H1 (cell line): Measurements from ENCODE around the gene F7. TPM values are rescaled to one million over a fixed set of nuclear protein-coding genes. Genes with fewer than 3 reads are reported as not detected.

Experiments
- CTCF ChIA-PET: fragments of 300-600 bp; sonication (Branson Sonifier 250); formaldehyde crosslinking; loops from one replicate; lab custom pipeline; 2021; ENCODE audit not compliant: partially characterized antibody; lab: Charles Lee
- POLR2A ChIA-PET: fragments of 300-600 bp; sonication (Branson Sonifier 250); formaldehyde crosslinking; loops from one replicate; lab custom pipeline; 2021; ENCODE audit warnings: inconsistent platforms; ENCODE audit not compliant: partially characterized antibody; lab: Charles Lee
- DNase-seq, 2 experiments: peaks; one replicate each; pipeline versions ENCODE4 v3.0.0 to v3.0.0-alpha.2; 2010 to 2022; ENCODE audit warnings: low spot score in 2 of 2, low read depth in 1 of 2, mixed read lengths in 1 of 2
- FAIRE-seq: peaks from 2 replicates; lab custom pipeline; 2011; peaks lifted over from hg19 to GRCh38; lab: Jason Lieb, UNC
- H2AFZ ChIP-seq: 2 replicates; pipeline ENCODE4 v1.8.1; 2012; ENCODE audit warnings: low read length, inconsistent platforms
- H2AK5ac ChIP-seq: 2 replicates; pipeline ENCODE4 v1.6.1; 2013; ENCODE audit warnings: low read depth, low read length
- H2BK120ac ChIP-seq: replicated peaks from 2 replicates; pipeline ENCODE3; 2013; ENCODE audit warnings: low read depth, low read length, inconsistent platforms
- H2BK12ac ChIP-seq: 2 replicates; pipeline ENCODE4 v1.6.1; 2013; ENCODE audit warnings: low read depth, low read length
- H2BK15ac ChIP-seq: 2 replicates; pipeline ENCODE4 v1.6.1; 2013; ENCODE audit warnings: low read length
- H2BK20ac ChIP-seq: 2 replicates; pipeline ENCODE4 v1.6.1; 2013; ENCODE audit warnings: low read length
- H2BK5ac ChIP-seq: 2 replicates; pipeline ENCODE4 v1.6.1; 2013; ENCODE audit warnings: low read depth, low read length
- H3K14ac ChIP-seq: 2 replicates; pipeline ENCODE4 v1.6.1; 2013; ENCODE audit warnings: inconsistent platforms; ENCODE audit not compliant: insufficient read length
- H3K18ac ChIP-seq: 2 replicates; pipeline ENCODE4 v1.6.1; 2013; ENCODE audit warnings: low read length; ENCODE audit errors: extremely low read depth
- H3K23ac ChIP-seq: 2 replicates; pipeline ENCODE4 v1.6.1; 2013; ENCODE audit warnings: inconsistent platforms; ENCODE audit not compliant: insufficient read length
- H3K23me2 ChIP-seq: 2 replicates; pipeline ENCODE4 v1.6.1; 2013; ENCODE audit warnings: low read depth, low read length
- H3K27ac ChIP-seq: 2 replicates; pipeline ENCODE4 v1.6.1; 2011; ENCODE audit warnings: low read depth, low read length, inconsistent platforms
- H3K27me3 ChIP-seq, 4 experiments: replicated peaks in 1 of 4; 1 replicate in 1 of 4; 2 replicates in 3 of 4; pipeline versions ENCODE4 v1.6.1 to v1.8.1; 2011 to 2013; ENCODE audit warnings: low read length in 3 of 4, mild to moderate bottlenecking in 3 of 4, inconsistent platforms in 2 of 4, mixed read lengths in 2 of 4, moderate library complexity in 1 of 4; ENCODE audit not compliant: control insufficient read depth in 3 of 4, insufficient read depth in 3 of 4; ENCODE audit errors: extremely low read depth in 1 of 4
- H3K36me3 ChIP-seq, 4 experiments: 2 replicates each; pipeline versions ENCODE4 v1.6.1 to v1.8.1; 2011 to 2013; ENCODE audit warnings: mild to moderate bottlenecking in 4 of 4, low read length in 3 of 4, moderate library complexity in 2 of 4, control low read depth in 1 of 4, inconsistent platforms in 1 of 4; ENCODE audit not compliant: insufficient read depth in 4 of 4, control insufficient read depth in 2 of 4
- H3K4ac ChIP-seq: replicated peaks from 2 replicates; pipeline ENCODE3; 2013; ENCODE audit warnings: low read length, low read depth, mixed read lengths, inconsistent platforms; ENCODE audit not compliant: insufficient read length
- H3K4me1 ChIP-seq, 4 experiments: replicated peaks in 1 of 4; 1 replicate in 1 of 4; 2 replicates in 3 of 4; pipeline versions ENCODE4 v1.6.1 to v1.8.1; 2011 to 2013; ENCODE audit warnings: low read length in 3 of 4, inconsistent platforms in 2 of 4, mixed read lengths in 1 of 4; ENCODE audit not compliant: insufficient read depth in 4 of 4, control insufficient read depth in 3 of 4
- H3K4me2 ChIP-seq, 2 experiments: 2 replicates each; pipeline versions ENCODE4 v1.6.1 to v1.8.1; 2011 to 2013; ENCODE audit warnings: low read depth in 2 of 2, low read length in 2 of 2, control low read depth in 1 of 2, inconsistent platforms in 1 of 2, mild to moderate bottlenecking in 1 of 2; ENCODE audit not compliant: insufficient read depth in 1 of 2
- H3K4me3 ChIP-seq, 4 experiments: fragments of 200-600, 300-600 bp in 1 of 4; sonication (generic), shearing (Covaris generic), sonication (Bioruptor Twin) in 1 of 4; 2 replicates each; pipeline versions ENCODE4 v1.5.1 to v1.8.1; 2011 to 2016; ENCODE audit warnings: low read length in 4 of 4, low read depth in 3 of 4, control low read depth in 2 of 4, inconsistent platforms in 2 of 4, mild to moderate bottlenecking in 2 of 4, mixed read lengths in 1 of 4, moderate library complexity in 1 of 4; ENCODE audit not compliant: insufficient read depth in 2 of 4; ENCODE audit errors: extremely low read depth in 1 of 4
- H3K56ac ChIP-seq: replicated peaks from 2 replicates; pipeline ENCODE3; 2013; ENCODE audit warnings: low read depth, mild to moderate bottlenecking, mixed read lengths, low read length, inconsistent platforms; ENCODE audit not compliant: insufficient read length
- H3K79me1 ChIP-seq: 2 replicates; pipeline ENCODE4 v1.6.1; 2013; ENCODE audit warnings: low read depth, low read length, control low read depth
- H3K79me2 ChIP-seq, 2 experiments: 2 replicates each; pipeline versions ENCODE4 v1.6.1 to v1.8.1; 2012 to 2013; ENCODE audit warnings: low read length in 2 of 2, mild to moderate bottlenecking in 2 of 2, inconsistent platforms in 1 of 2; ENCODE audit not compliant: insufficient read depth in 2 of 2, control insufficient read depth in 1 of 2
- H3K9ac ChIP-seq, 4 experiments: replicated peaks in 1 of 4; 1 replicate in 1 of 4; 2 replicates in 3 of 4; pipeline versions ENCODE4 v1.6.1 to v1.8.1; 2011 to 2013; ENCODE audit warnings: low read depth in 3 of 4, low read length in 3 of 4, control low read depth in 2 of 4, mild to moderate bottlenecking in 2 of 4, moderate library complexity in 2 of 4, inconsistent platforms in 1 of 4; ENCODE audit errors: extremely low read depth in 1 of 4
- H3K9me3 ChIP-seq, 2 experiments: 2 replicates each; pipeline versions ENCODE4 v1.6.1 to v1.8.1; 2012 to 2013; ENCODE audit warnings: mild to moderate bottlenecking in 2 of 2, moderate library complexity in 2 of 2, control low read depth in 1 of 2, inconsistent platforms in 1 of 2, low read depth in 1 of 2, low read length in 1 of 2, mixed read lengths in 1 of 2; ENCODE audit not compliant: insufficient read depth in 2 of 2
- H4K20me1 ChIP-seq, 2 experiments: replicated peaks in 1 of 2; 2 replicates each; pipeline versions ENCODE3 to v1.8.1; 2011 to 2013; ENCODE audit warnings: inconsistent platforms in 2 of 2, low read length in 2 of 2, mild to moderate bottlenecking in 1 of 2; ENCODE audit not compliant: insufficient read depth in 2 of 2, control insufficient read depth in 1 of 2
- H4K5ac ChIP-seq: 2 replicates; pipeline ENCODE4 v1.6.1; 2013; ENCODE audit warnings: low read length, low read depth, mixed read lengths, inconsistent platforms; ENCODE audit not compliant: insufficient read length
- H4K8ac ChIP-seq: 2 replicates; pipeline ENCODE4 v1.8.0; 2013; ENCODE audit warnings: mild to moderate bottlenecking, moderate library complexity, low read length, inconsistent platforms; ENCODE audit not compliant: insufficient read depth; ENCODE audit errors: extremely low read depth
- H4K91ac ChIP-seq: replicated peaks from 2 replicates; pipeline ENCODE3; 2013; ENCODE audit warnings: low read length, mixed read lengths, inconsistent platforms; ENCODE audit not compliant: insufficient read length
- BCL11A ChIP-seq, 2 experiments: IDR thresholded peaks; one replicate each; pipeline ENCODE4 v1.6.1; 2011; ENCODE audit warnings: low read depth in 2 of 2, low read length in 2 of 2, mild to moderate bottlenecking in 2 of 2
- BRCA1 ChIP-seq: IDR thresholded peaks from 2 replicates; pipeline ENCODE4 v1.6.1; 2012; ENCODE audit warnings: low read depth, low read length, improper control_type of control experiment
- POLR2AphosphoS5 ChIP-seq: IDR thresholded peaks from 2 replicates; pipeline ENCODE4 v1.6.1; 2011; ENCODE audit warnings: low read depth, low read length
- POU5F1 ChIP-seq: IDR thresholded peaks from 2 replicates; pipeline ENCODE4 v1.6.1; 2011; ENCODE audit warnings: low read depth, mild to moderate bottlenecking, low read length, moderate library complexity
- RAD21 ChIP-seq, 2 experiments: IDR thresholded peaks in 1 of 2; conservative IDR thresholded peaks in 1 of 2; 2 replicates each; pipeline ENCODE4 v1.6.1; 2011; ENCODE audit warnings: low read depth in 2 of 2, low read length in 2 of 2, improper control_type of control experiment in 1 of 2, inconsistent platforms in 1 of 2, mild to moderate bottlenecking in 1 of 2, moderate library complexity in 1 of 2
- RXRA ChIP-seq: IDR thresholded peaks from 2 replicates; pipeline ENCODE4 v1.6.1; 2011; ENCODE audit warnings: low read depth, mild to moderate bottlenecking, low read length, moderate library complexity; ENCODE audit not compliant: insufficient read depth
- SAP30 ChIP-seq: fragments of 300-600 bp; sonication (generic); IDR thresholded peaks from 2 replicates; pipeline ENCODE4 v1.7.1; 2012; ENCODE audit warnings: low read length, moderate library complexity, mild to moderate bottlenecking, inconsistent platforms; ENCODE audit not compliant: insufficient read depth, insufficient replicate concordance
- SIN3A ChIP-seq, 2 experiments: IDR thresholded peaks in 1 of 2; conservative IDR thresholded peaks in 1 of 2; 2 replicates each; pipeline ENCODE4 v1.6.1; 2011 to 2012; ENCODE audit warnings: low read length in 2 of 2, improper control_type of control experiment in 1 of 2, low read depth in 1 of 2, mild to moderate bottlenecking in 1 of 2
- TEAD4 ChIP-seq: IDR thresholded peaks from 2 replicates; pipeline ENCODE4 v1.6.1; 2012; ENCODE audit warnings: low read depth, low read length, inconsistent platforms, mixed read lengths
- WGBS, 2 experiments: shearing (Covaris generic) in 1 of 2; methylation state at CpG; one replicate each; pipeline versions ENCODE4 v1.1.6 to v1.1.7; 2013 to 2015; ENCODE audit warnings: low lambda C conversion rate in 2 of 2, mixed read lengths in 2 of 2, inconsistent platforms in 1 of 2, low coverage in 1 of 2, missing lambda C conversion rate in 1 of 2; ENCODE audit not compliant: insufficient replicate concordance in 2 of 2, insufficient coverage in 1 of 2, insufficient read length in 1 of 2; ENCODE audit errors: extremely low coverage in 1 of 2, missing lambda C conversion rate in 1 of 2; 5-methylcytosine and 5-hydroxymethylcytosine counted together
- polyA plus RNA-seq, 7 experiments: library from polyadenylated mRNA; depleted of rRNA in 3 of 7; stranded (reverse) in 5 of 7; unstranded in 2 of 7; fragments of >200 nt in 5 of 7; fragments of 200-250 nt in 2 of 7; gene quantifications; 1 replicate in 5 of 7; 2 replicates in 1 of 7; 4 replicates in 1 of 7; pipeline versions ENCODE4 v1.2.1 to v1.2.3, GENCODE V29; 2011 to 2013; ENCODE audit warnings: missing spikeins in 2 of 7, mixed read lengths in 2 of 7
- total RNA-seq: library from RNA; stranded (reverse); fragmentation: NEBNext Ultra II Directional; extraction: Animal tissue kit (Norgen Biotek cat#: 25700); gene quantifications from 2 replicates; pipeline ENCODE4 v1.2.1, GENCODE V29; 2021
- TF ChIP-seq, protein P1 (sequence below): IDR thresholded peaks from 2 replicates; pipeline ENCODE4 v1.6.1; 2012; ENCODE audit warnings: inconsistent platforms
- TF ChIP-seq, protein P2 (sequence below): IDR thresholded peaks from 2 replicates; pipeline ENCODE4 v1.6.1; 2012; ENCODE audit warnings: low read length, inconsistent platforms

The F7 gene
- total and polyA plus RNA-seq, 2 of the 8 experiments (the other 6 are each of a cell fraction or from before 2014, with no cell fraction given): 0.43 to 0.98 TPM

DNA sequence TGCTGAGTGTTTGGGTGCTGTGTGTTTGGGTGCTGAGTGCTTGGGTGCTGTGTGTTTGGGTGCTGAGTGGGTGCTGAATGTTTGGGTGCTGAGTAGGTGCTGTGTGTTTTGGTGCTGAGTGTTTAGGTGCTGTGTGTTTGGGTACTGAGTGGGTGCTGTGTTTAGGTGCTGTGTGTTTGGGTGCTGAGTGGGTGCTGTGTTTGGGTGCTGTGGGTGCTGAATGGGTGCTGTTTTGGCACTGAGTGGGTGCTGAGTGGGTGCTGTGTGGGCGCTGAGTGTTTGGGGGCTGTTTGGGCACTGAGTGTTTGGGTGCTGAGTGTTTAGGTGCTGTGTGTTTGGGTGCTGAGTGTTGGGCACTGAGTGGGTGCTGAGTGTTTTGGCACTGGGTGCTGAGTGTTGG is 48.5 kb upstream of the F7 start:
- Histone ChIP-seq H4K8ac (no peak overlapping the region), H3K4me3 (no peak overlapping the region), H2BK120ac (no peak overlapping the region), H3K23ac (no peak overlapping the region), H3K27me3 (no peaks in the 10 kb centered on the region), H3K79me2 (no peaks in the 10 kb centered on the region), H4K5ac (no peak overlapping the region), H4K91ac (no peak overlapping the region), H3K27ac (no peak overlapping the region), H2BK5ac (no peak overlapping the region), H3K4me1 (peaks cover 0 to 6% (median 2%) of the 10 kb centered on the region in 4 experiments; a peak in 2 of 7 replicates), H3K9ac (no peak overlapping the region), H3K9me3 (peaks cover 0 to 8% of the 10 kb centered on the region in 2 experiments; a peak in 1 of 4 replicates), H2BK20ac (no peak overlapping the region), H2BK15ac (no peak overlapping the region), H3K4ac (no peak overlapping the region), H3K14ac (no peak overlapping the region), H3K23me2 (peaks cover 15% of the 10 kb centered on the region; the same call in 1 of the 2 replicates), H3K79me1 (no peaks in the 10 kb centered on the region), H4K20me1 (peaks cover 0 to 6% of the 10 kb centered on the region in 2 experiments), H3K18ac (no peak overlapping the region), H2AFZ (no peak overlapping the region), H3K4me2 (no peak overlapping the region), H2BK12ac (no peak overlapping the region), H2AK5ac (no peak overlapping the region), H3K56ac (no peak overlapping the region), H3K36me3 (no peaks in the 10 kb centered on the region; a peak in 1 of 8 replicates)
- WGBS, 2 experiments: 82% methylated on average over 1 of the region's 1 CpG; no CpG with 5 or more reads in 1 of the 2 experiments
- FAIRE-seq: no peak
- CTCF ChIA-PET: no interaction called here
- no peak for DNase-seq
- POLR2A ChIA-PET: interaction anchor here (0.7 kb wide), 2 partner anchors 37 to 74 kb away, joined by 3 read pairs; no protein-coding TSS in a partner anchor
- TF ChIP-seq POLR2AphosphoS5 (no peak), RAD21 (IDR thresholded peaks at IDR 0.05 in 1 of 2, conservative IDR thresholded peaks at IDR 0.05 in 1 of 2; ENCODE audit: low read depth in 2 of 2, low read length in 2 of 2) (no peak), BRCA1 (no peak), SIN3A (conservative IDR thresholded peaks at IDR 0.05 in 1 of 2, IDR thresholded peaks at IDR 0.05 in 1 of 2; ENCODE audit: low read depth in 1 of 2, low read length in 2 of 2) (no peak), SAP30 (no peak), POU5F1 (no peak), TEAD4 (no peak), BCL11A (IDR thresholded peaks at IDR 0.05; ENCODE audit: low read depth in 2 of 2, low read length in 2 of 2) (no peak), RXRA (no peak)
- TF ChIP-seq, protein P1, sequence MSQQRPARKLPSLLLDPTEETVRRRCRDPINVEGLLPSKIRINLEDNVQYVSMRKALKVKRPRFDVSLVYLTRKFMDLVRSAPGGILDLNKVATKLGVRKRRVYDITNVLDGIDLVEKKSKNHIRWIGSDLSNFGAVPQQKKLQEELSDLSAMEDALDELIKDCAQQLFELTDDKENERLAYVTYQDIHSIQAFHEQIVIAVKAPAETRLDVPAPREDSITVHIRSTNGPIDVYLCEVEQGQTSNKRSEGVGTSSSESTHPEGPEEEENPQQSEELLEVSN: no peak
- TF ChIP-seq, protein P2, sequence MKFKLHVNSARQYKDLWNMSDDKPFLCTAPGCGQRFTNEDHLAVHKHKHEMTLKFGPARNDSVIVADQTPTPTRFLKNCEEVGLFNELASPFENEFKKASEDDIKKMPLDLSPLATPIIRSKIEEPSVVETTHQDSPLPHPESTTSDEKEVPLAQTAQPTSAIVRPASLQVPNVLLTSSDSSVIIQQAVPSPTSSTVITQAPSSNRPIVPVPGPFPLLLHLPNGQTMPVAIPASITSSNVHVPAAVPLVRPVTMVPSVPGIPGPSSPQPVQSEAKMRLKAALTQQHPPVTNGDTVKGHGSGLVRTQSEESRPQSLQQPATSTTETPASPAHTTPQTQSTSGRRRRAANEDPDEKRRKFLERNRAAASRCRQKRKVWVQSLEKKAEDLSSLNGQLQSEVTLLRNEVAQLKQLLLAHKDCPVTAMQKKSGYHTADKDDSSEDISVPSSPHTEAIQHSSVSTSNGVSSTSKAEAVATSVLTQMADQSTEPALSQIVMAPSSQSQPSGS: no peak
